ENCODE data around the gene CLASP2.
"Not testable (repeated sequence)": the region's sequence is repeated elsewhere in the genome, so short reads cannot be mapped to it uniquely, and the experiment has no call there.

CLASP2 gene

DNA sequence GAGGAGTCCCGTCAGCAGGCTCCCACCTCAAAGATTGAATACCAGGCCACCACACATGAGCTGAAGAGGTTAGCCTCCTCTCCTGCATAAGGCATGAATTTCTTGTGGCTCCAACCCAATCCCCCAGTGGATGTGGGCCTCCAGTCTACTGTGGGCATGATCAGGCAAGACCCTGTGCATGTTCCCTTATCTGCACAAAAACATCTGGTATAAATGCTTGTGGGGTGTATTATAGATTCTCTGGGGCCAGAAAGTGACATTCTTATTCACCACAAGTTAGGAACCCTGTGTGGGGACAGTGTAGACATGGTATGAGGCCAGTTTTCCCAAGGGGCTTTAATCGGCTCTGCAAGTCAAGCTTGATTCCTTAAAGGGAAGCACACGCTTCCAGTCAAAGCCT, 259.6 kb downstream of the CLASP2 start:
- H3K27me3 ChIP-seq (replicated peaks; ENCODE audit: insufficient read depth, low read length): no peaks in the 10 kb centered on the region
- no peaks in the 10 kb centered on the region for H3K9me3 ChIP-seq (replicated peaks; ENCODE audit: insufficient read depth, low read length)
- DNase-seq: no peak
- no peak overlapping the region for H3K4me2 ChIP-seq (ENCODE audit: low read depth, low read length)
- H3K36me3 ChIP-seq (replicated peaks; ENCODE audit: insufficient read depth, low read length): no peaks in the 10 kb centered on the region
- TF ChIP-seq EZH2 (optimal IDR thresholded peaks at IDR 0.05; ENCODE audit: low read depth, low read length) (no peak), EZH2phosphoT487 (IDR thresholded peaks at IDR 0.05; ENCODE audit: low read length) (no peak)
- TF ChIP-seq, protein P1, sequence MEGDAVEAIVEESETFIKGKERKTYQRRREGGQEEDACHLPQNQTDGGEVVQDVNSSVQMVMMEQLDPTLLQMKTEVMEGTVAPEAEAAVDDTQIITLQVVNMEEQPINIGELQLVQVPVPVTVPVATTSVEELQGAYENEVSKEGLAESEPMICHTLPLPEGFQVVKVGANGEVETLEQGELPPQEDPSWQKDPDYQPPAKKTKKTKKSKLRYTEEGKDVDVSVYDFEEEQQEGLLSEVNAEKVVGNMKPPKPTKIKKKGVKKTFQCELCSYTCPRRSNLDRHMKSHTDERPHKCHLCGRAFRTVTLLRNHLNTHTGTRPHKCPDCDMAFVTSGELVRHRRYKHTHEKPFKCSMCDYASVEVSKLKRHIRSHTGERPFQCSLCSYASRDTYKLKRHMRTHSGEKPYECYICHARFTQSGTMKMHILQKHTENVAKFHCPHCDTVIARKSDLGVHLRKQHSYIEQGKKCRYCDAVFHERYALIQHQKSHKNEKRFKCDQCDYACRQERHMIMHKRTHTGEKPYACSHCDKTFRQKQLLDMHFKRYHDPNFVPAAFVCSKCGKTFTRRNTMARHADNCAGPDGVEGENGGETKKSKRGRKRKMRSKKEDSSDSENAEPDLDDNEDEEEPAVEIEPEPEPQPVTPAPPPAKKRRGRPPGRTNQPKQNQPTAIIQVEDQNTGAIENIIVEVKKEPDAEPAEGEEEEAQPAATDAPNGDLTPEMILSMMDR (IDR thresholded peaks at IDR 0.05; ENCODE audit: low read length): no peak
- no peaks in the 10 kb centered on the region for H4K20me1 ChIP-seq (ENCODE audit: insufficient read depth, low read length)
- H3K4me3 ChIP-seq (ENCODE audit: low read length): no peak overlapping the region
- no peaks in the 10 kb centered on the region for H3K4me1 ChIP-seq (ENCODE audit: low read length)
- no peak overlapping the region for H3K9ac ChIP-seq (ENCODE audit: low read length)
- H3K27ac ChIP-seq (ENCODE audit: low read length): no peak overlapping the region
- no peaks in the 10 kb centered on the region for H3K9me2 ChIP-seq (replicated peaks; ENCODE audit: insufficient read depth, low read length)
- no peaks in the 10 kb centered on the region for H3K79me2 ChIP-seq (ENCODE audit: low read length)
- no peak overlapping the region for H2AFZ ChIP-seq (ENCODE audit: low read length)
- H3F3A ChIP-seq (ENCODE audit: insufficient read depth, low read length): no peaks in the 10 kb centered on the region

DNA sequence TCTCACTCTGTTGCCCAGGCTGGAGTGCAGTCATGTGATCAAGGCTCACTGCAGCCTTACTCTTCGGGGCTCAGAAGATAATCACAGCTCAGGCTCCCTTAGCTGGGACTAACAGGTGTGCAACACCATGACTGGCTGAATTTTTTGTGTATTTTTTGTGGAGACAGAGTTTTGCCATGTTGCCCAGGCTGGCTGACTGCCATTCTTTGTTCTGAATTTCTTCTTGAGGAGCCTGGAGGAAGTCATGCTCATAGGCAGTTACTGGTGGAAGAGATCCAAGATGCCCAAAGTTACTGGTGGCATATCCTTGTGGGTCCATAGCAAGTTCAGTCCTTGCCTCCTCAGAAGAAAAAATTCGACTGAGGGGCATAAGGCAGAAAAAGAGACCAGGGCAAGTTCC, 261.3 kb downstream of the CLASP2 start:
- H3K4me3 ChIP-seq (ENCODE audit: low read length): no peak overlapping the region
- no peaks in the 10 kb centered on the region for H4K20me1 ChIP-seq (ENCODE audit: insufficient read depth, low read length)
- H2AFZ ChIP-seq (ENCODE audit: low read length): no peak overlapping the region
- H3K27me3 ChIP-seq (replicated peaks; ENCODE audit: insufficient read depth, low read length): no peaks in the 10 kb centered on the region
- H3K79me2 ChIP-seq (ENCODE audit: low read length): no peaks in the 10 kb centered on the region
- H3K27ac ChIP-seq (ENCODE audit: low read length): no peak overlapping the region
- H3K4me1 ChIP-seq (ENCODE audit: low read length): no peaks in the 10 kb centered on the region
- H3K9ac ChIP-seq (ENCODE audit: low read length): no peak overlapping the region
- H3K9me3 ChIP-seq (replicated peaks; ENCODE audit: insufficient read depth, low read length): no peaks in the 10 kb centered on the region
- no peaks in the 10 kb centered on the region for H3F3A ChIP-seq (ENCODE audit: insufficient read depth, low read length)
- no peaks in the 10 kb centered on the region for H3K9me2 ChIP-seq (replicated peaks; ENCODE audit: insufficient read depth, low read length)
- H3K4me2 ChIP-seq (ENCODE audit: low read depth, low read length): no peak overlapping the region
- no peak for DNase-seq
- H3K36me3 ChIP-seq (replicated peaks; ENCODE audit: insufficient read depth, low read length): no peaks in the 10 kb centered on the region
- TF ChIP-seq EZH2 (optimal IDR thresholded peaks at IDR 0.05; ENCODE audit: low read depth, low read length) (no peak), EZH2phosphoT487 (IDR thresholded peaks at IDR 0.05; ENCODE audit: low read length) (no peak)
- TF ChIP-seq, protein P1 (IDR thresholded peaks at IDR 0.05; ENCODE audit: low read length): no peak

DNA sequence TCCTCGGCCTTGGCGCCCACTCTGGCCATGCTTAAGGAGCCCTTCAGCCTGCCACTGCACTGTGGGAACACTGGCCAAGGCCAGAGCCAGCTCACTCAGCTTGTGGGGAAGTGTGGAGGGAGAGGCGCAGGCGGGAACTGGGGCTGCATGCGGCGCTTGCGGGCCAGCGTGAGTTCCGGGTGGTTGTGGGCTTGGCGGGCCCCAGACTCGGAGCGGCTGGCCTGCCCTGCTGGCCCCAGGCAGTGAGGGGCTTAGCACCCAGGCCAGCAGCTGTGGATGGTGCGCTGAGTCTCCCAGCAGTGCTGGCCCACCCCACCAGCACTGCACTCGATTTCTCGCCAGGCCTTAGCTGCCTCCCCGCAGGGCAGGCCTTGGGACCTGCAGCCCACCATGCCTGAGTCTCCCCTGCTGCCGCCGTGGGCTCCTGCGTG, 264.7 kb downstream of the CLASP2 start:
- H3K9me3 ChIP-seq (replicated peaks; ENCODE audit: insufficient read depth, low read length): no peaks in the 10 kb centered on the region
- no peaks in the 10 kb centered on the region for H3F3A ChIP-seq (ENCODE audit: insufficient read depth, low read length)
- no peaks in the 10 kb centered on the region for H3K36me3 ChIP-seq (replicated peaks; ENCODE audit: insufficient read depth, low read length)
- TF ChIP-seq, protein P1 (IDR thresholded peaks at IDR 0.05; ENCODE audit: low read length): no peak
- TF ChIP-seq EZH2phosphoT487 (IDR thresholded peaks at IDR 0.05; ENCODE audit: low read length) (no peak), EZH2 (optimal IDR thresholded peaks at IDR 0.05; ENCODE audit: low read depth, low read length) (no peak)
- no peak overlapping the region for H3K4me3 ChIP-seq (ENCODE audit: low read length)
- no peaks in the 10 kb centered on the region for H3K4me1 ChIP-seq (ENCODE audit: low read length)
- H3K9ac ChIP-seq (ENCODE audit: low read length): no peak overlapping the region
- no peak overlapping the region for H3K4me2 ChIP-seq (ENCODE audit: low read depth, low read length)
- H3K79me2 ChIP-seq (ENCODE audit: low read length): no peaks in the 10 kb centered on the region
- no peaks in the 10 kb centered on the region for H4K20me1 ChIP-seq (ENCODE audit: insufficient read depth, low read length)
- no peaks in the 10 kb centered on the region for H3K27me3 ChIP-seq (replicated peaks; ENCODE audit: insufficient read depth, low read length)
- H3K9me2 ChIP-seq (replicated peaks; ENCODE audit: insufficient read depth, low read length): no peaks in the 10 kb centered on the region
- no peak overlapping the region for H3K27ac ChIP-seq (ENCODE audit: low read length)
- DNase-seq: no peak
- no peak overlapping the region for H2AFZ ChIP-seq (ENCODE audit: low read length)

DNA sequence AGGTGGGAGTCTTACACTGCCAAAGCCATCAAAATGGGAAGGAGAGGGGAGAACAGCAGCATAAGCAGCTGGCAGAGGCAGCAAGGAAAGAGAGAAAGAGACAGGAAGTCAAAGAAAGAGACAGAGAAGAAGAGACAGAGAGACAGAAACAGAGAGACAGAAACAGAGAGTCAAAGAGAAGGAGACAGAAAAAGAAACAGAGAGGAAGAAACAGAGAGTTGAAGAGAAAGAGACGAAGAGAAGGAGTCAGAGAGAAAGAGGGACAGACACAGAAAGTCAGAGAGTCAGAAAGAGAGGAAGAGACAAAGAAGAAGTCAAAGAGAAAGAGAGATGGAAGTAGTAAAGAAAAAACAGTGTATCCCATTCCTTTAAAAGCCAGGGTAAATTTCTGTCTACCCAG, 266.1 kb downstream of the CLASP2 start:
- H3K9me2 ChIP-seq (replicated peaks; ENCODE audit: insufficient read depth, low read length); H3K9me3 ChIP-seq (replicated peaks; ENCODE audit: insufficient read depth, low read length); H3K27me3 ChIP-seq (replicated peaks; ENCODE audit: insufficient read depth, low read length); H3F3A ChIP-seq (ENCODE audit: insufficient read depth, low read length); H3K4me3 ChIP-seq (ENCODE audit: low read length); H3K27ac ChIP-seq (ENCODE audit: low read length); H3K36me3 ChIP-seq (replicated peaks; ENCODE audit: insufficient read depth, low read length); DNase-seq; H3K9ac ChIP-seq (ENCODE audit: low read length); H3K79me2 ChIP-seq (ENCODE audit: low read length); H4K20me1 ChIP-seq (ENCODE audit: insufficient read depth, low read length); H2AFZ ChIP-seq (ENCODE audit: low read length); H3K4me2 ChIP-seq (ENCODE audit: low read depth, low read length); H3K4me1 ChIP-seq (ENCODE audit: low read length): not testable (repeated sequence)

All from MM.1S (cell line).